Peyer's patch (tissue), 4 donors: Measurements from ENCODE around the gene MAD1L1. TPM values are rescaled to one million over a fixed set of nuclear protein-coding genes. Genes with fewer than 3 reads are reported as not detected.

Experiments
- DNase-seq, 3 donors: peaks; one replicate each; pipeline ENCODE4 v3.0.0-alpha.2; 2017 to 2019
- H3K27ac ChIP-seq, 4 donors: fragments of 200-600 bp; sonication (generic); one replicate each; pipeline ENCODE4 v1.5.1; 2016 to 2019
- H3K27me3 ChIP-seq, 2 donors: fragments of 200-600 bp; sonication (generic); one replicate each; pipeline ENCODE4 v1.5.1; 2019
- H3K36me3 ChIP-seq, 3 donors: fragments of 200-600 bp; sonication (generic); one replicate each; pipeline ENCODE4 v1.5.1; 2016 to 2019
- H3K4me1 ChIP-seq, 4 donors: fragments of 200-600 bp; sonication (generic); one replicate each; pipeline ENCODE4 v1.5.1; 2016 to 2019
- H3K4me3 ChIP-seq, 4 donors: fragments of 200-600 bp; sonication (generic); 1 replicate in 3 of 4; 2 replicates in 1 of 4; pipeline ENCODE4 v1.5.1; 2016 to 2019; ENCODE audit warnings: mild to moderate bottlenecking in 1 of 4
- H3K9me3 ChIP-seq, 4 donors: fragments of 200-600 bp; sonication (generic); one replicate each; pipeline ENCODE4 v1.5.1; 2016 to 2019; ENCODE audit warnings: mild to moderate bottlenecking in 1 of 4
- CTCF ChIP-seq, 6 experiments: fragments of 450-650 bp in 4 of 6; fragments of 200-600 bp in 2 of 6; sonication (generic) in 1 of 6; IDR thresholded peaks; one replicate each; pipeline ENCODE4 v1.5.1; 2017 to 2019; ENCODE audit warnings: antibody characterized with exemption in 6 of 6, mild to moderate bottlenecking in 3 of 6, moderate library complexity in 1 of 6
- POLR2A ChIP-seq, 2 donors: fragments of 450-650 bp; IDR thresholded peaks; one replicate each; pipeline ENCODE4 v1.5.1; 2017; ENCODE audit warnings: antibody characterized with exemption in 2 of 2, mild to moderate bottlenecking in 2 of 2, moderate library complexity in 2 of 2
- total RNA-seq, 4 donors: library from RNA; depleted of rRNA; stranded (reverse); fragments of >200 nt; gene quantifications; one replicate each; pipeline ENCODE4 v1.1.0, GENCODE V29; 2016

The MAD1L1 gene
- total RNA-seq, 4 donors from 2014 or later, result 43.9 to 417 (median 59.1) TPM

GRCh38 chr7:2138146-2138765 is 94.5 kb downstream of the MAD1L1 start:
- Histone ChIP-seq H3K36me3 (peaks cover 0 to 9% (median 0%) of the 10 kb centered on the region in 3 donors), H3K9me3 (no peaks in the 10 kb centered on the region), H3K4me3 (peak overlapping the region in 1 of 4 donors; percentile 32), H3K4me1 (no peaks in the 10 kb centered on the region), H3K27ac (peak overlapping the region in 1 of 4 donors; percentile 50), H3K27me3 (no peaks in the 10 kb centered on the region)
- peak in 2 of 3 donors; percentile 52 to 71 for DNase-seq
- TF ChIP-seq CTCF (IDR thresholded peaks at IDR 0.05), result no peak
- TF ChIP-seq POLR2A (IDR thresholded peaks at IDR 0.05), result no peak

GRCh38 chr7:2134740-2135139 is 98.0 kb downstream of the MAD1L1 start:
- Histone ChIP-seq H3K4me3 (no peak overlapping the region), H3K36me3 (peaks cover 0 to 8% (median 0%) of the 10 kb centered on the region in 3 donors), H3K9me3 (no peaks in the 10 kb centered on the region), H3K27ac (no peak overlapping the region), H3K4me1 (no peaks in the 10 kb centered on the region), H3K27me3 (no peaks in the 10 kb centered on the region)
- TF ChIP-seq POLR2A (IDR thresholded peaks at IDR 0.05) (no peak), CTCF (IDR thresholded peaks at IDR 0.05) (no peak)
- no peak for DNase-seq

- Histone ChIP-seq H3K4me3 (no peak overlapping the region), H3K27ac (no peak overlapping the region), H3K4me1 (no peaks in the 10 kb centered on the region), H3K27me3 (no peaks in the 10 kb centered on the region), H3K36me3 (peaks cover 0 to 8% (median 0%) of the 10 kb centered on the region in 3 donors), H3K9me3 (no peaks in the 10 kb centered on the region)
- no peak for DNase-seq
- TF ChIP-seq CTCF (IDR thresholded peaks at IDR 0.05), result no peak
- TF ChIP-seq POLR2A (IDR thresholded peaks at IDR 0.05), result no peak
Measured at GRCh38 chr7:2132243-2132642, 100.5 kb downstream of the MAD1L1 start.

- no peak for TF ChIP-seq POLR2A (IDR thresholded peaks at IDR 0.05)
- H3K27me3 ChIP-seq, result no peaks in the 10 kb centered on the region
- no peaks in the 10 kb centered on the region for H3K4me1 ChIP-seq
- no peak overlapping the region for H3K4me3 ChIP-seq
- no peaks in the 10 kb centered on the region for H3K9me3 ChIP-seq
- H3K36me3 ChIP-seq, result peaks cover 0 to 8% (median 0%) of the 10 kb centered on the region in 3 donors
- DNase-seq, result no peak
- H3K27ac ChIP-seq, result no peak overlapping the region
Measured at GRCh38 chr7:2131800-2132199, 100.9 kb downstream of the MAD1L1 start.

GRCh38 chr7:2131341-2131740 is 101.4 kb downstream of the MAD1L1 start:
- H3K36me3 ChIP-seq, result peaks cover 0 to 8% (median 0%) of the 10 kb centered on the region in 3 donors
- no peaks in the 10 kb centered on the region for H3K27me3 ChIP-seq
- H3K27ac ChIP-seq, result no peak overlapping the region
- TF ChIP-seq CTCF (IDR thresholded peaks at IDR 0.05) (no peak), POLR2A (IDR thresholded peaks at IDR 0.05) (no peak)
- no peaks in the 10 kb centered on the region for H3K9me3 ChIP-seq
- no peaks in the 10 kb centered on the region for H3K4me1 ChIP-seq
- DNase-seq, result no peak
- H3K4me3 ChIP-seq, result no peak overlapping the region

- Histone ChIP-seq H3K4me3 (no peak overlapping the region), H3K36me3 (no peaks in the 10 kb centered on the region), H3K9me3 (no peaks in the 10 kb centered on the region), H3K4me1 (no peaks in the 10 kb centered on the region), H3K27ac (no peak overlapping the region), H3K27me3 (no peaks in the 10 kb centered on the region)
- TF ChIP-seq POLR2A (IDR thresholded peaks at IDR 0.05), result no peak
- DNase-seq, result no peak
Measured at GRCh38 chr7:2130096-2130375, 102.7 kb downstream of the MAD1L1 start.
